Fibroblast of lung (primary cell): ENCODE data around the gene CDK10. TPM values are rescaled to one million over a fixed set of nuclear protein-coding genes. Genes with fewer than 3 reads are reported as not detected.
"Not testable (repeated sequence)": the region's sequence is repeated elsewhere in the genome, so short reads cannot be mapped to it uniquely, and the experiment has no call there.

ENCODE experiments used
- DNase-seq, 2 donors: peaks; one replicate each; pipeline versions ENCODE4 v3.0.0 to v3.0.0-alpha.2; 2010; ENCODE audit warnings: low read depth in 2 of 2
- H2AFZ ChIP-seq: 2 replicates; pipeline ENCODE4 v1.5.1; 2012; ENCODE audit warnings: low read length, control low read depth, inconsistent platforms
- H3K27ac ChIP-seq: 2 replicates; pipeline ENCODE4 v1.5.1; 2011; ENCODE audit warnings: low read length, control low read depth; ENCODE audit not compliant: insufficient read depth
- H3K27me3 ChIP-seq: 2 replicates; pipeline ENCODE4 v1.5.1; 2011; ENCODE audit warnings: mild to moderate bottlenecking, low read length; ENCODE audit not compliant: control insufficient read depth, insufficient read depth
- H3K36me3 ChIP-seq: 2 replicates; pipeline ENCODE4 v1.5.1; 2011; ENCODE audit warnings: low read length; ENCODE audit not compliant: control insufficient read depth, insufficient read depth
- H3K4me1 ChIP-seq: 2 replicates; pipeline ENCODE4 v1.5.1; 2011; ENCODE audit warnings: low read length; ENCODE audit not compliant: control insufficient read depth, insufficient read depth; ENCODE audit errors: extremely low read depth
- H3K4me2 ChIP-seq: 2 replicates; pipeline ENCODE4 v1.5.1; 2011; ENCODE audit warnings: low read length, control low read depth; ENCODE audit not compliant: insufficient read depth; ENCODE audit errors: extremely low read depth
- H3K4me3 ChIP-seq, 4 experiments: fragments of 200-600 bp in 1 of 4; sonication (generic) in 1 of 4; replicated peaks in 1 of 4; 2 replicates each; pipeline ENCODE4 v1.5.1; 2011 to 2016; ENCODE audit warnings: low read length in 4 of 4, low read depth in 3 of 4, mild to moderate bottlenecking in 3 of 4, control low read depth in 2 of 4, inconsistent platforms in 1 of 4, mixed read lengths in 1 of 4; ENCODE audit not compliant: insufficient read depth in 1 of 4; ENCODE audit errors: control extremely low read depth in 1 of 4
- H3K79me2 ChIP-seq: 2 replicates; pipeline ENCODE4 v1.5.1; 2012; ENCODE audit warnings: mild to moderate bottlenecking, low read length, inconsistent platforms; ENCODE audit not compliant: control insufficient read depth, insufficient read depth
- H3K9ac ChIP-seq: 2 replicates; pipeline ENCODE4 v1.5.1; 2011; ENCODE audit warnings: mild to moderate bottlenecking, low read length, control low read depth; ENCODE audit not compliant: insufficient read depth
- H3K9me3 ChIP-seq: 2 replicates; pipeline ENCODE4 v1.5.1; 2012; ENCODE audit warnings: low read depth, low read length; ENCODE audit not compliant: control insufficient read depth, insufficient read depth
- H4K20me1 ChIP-seq: 2 replicates; pipeline ENCODE4 v1.5.1; 2011; ENCODE audit warnings: low read length; ENCODE audit not compliant: control insufficient read depth, insufficient read depth; ENCODE audit errors: extremely low read depth
- EZH2 ChIP-seq: IDR thresholded peaks from 2 replicates; pipeline ENCODE4 v1.5.1; 2012; ENCODE audit warnings: low read length, control low read depth, mild to moderate bottlenecking; ENCODE audit errors: missing control alignments
- polyA plus RNA-seq, 2 donors: library from polyadenylated mRNA; depleted of rRNA in 1 of 2; stranded (reverse) in 1 of 2; unstranded in 1 of 2; fragments of >200 nt; gene quantifications; 2 replicates each; pipeline ENCODE4 v1.2.1, GENCODE V29; 2011 to 2012; ENCODE audit warnings: missing spikeins in 1 of 2
- total RNA-seq: library from RNA; depleted of rRNA; stranded (reverse); fragments of >200 nt; gene quantifications from 2 replicates; pipeline ENCODE4 v1.2.1, GENCODE V29; 2014
- TF ChIP-seq, protein P1 (sequence below), 2 donors: IDR thresholded peaks in 1 of 2; conservative IDR thresholded peaks in 1 of 2; 1 replicate in 1 of 2; 2 replicates in 1 of 2; pipeline ENCODE4 v1.5.1; 2011 to 2012; ENCODE audit warnings: low read length in 2 of 2, control low read depth in 1 of 2, inconsistent platforms in 1 of 2, low read depth in 1 of 2, mild to moderate bottlenecking in 1 of 2

The CDK10 gene
- total and polyA plus RNA-seq, 2 donors (not counting 1 experiment from before 2014, with no cell fraction given): 22.9 to 41.9 TPM

DNA sequence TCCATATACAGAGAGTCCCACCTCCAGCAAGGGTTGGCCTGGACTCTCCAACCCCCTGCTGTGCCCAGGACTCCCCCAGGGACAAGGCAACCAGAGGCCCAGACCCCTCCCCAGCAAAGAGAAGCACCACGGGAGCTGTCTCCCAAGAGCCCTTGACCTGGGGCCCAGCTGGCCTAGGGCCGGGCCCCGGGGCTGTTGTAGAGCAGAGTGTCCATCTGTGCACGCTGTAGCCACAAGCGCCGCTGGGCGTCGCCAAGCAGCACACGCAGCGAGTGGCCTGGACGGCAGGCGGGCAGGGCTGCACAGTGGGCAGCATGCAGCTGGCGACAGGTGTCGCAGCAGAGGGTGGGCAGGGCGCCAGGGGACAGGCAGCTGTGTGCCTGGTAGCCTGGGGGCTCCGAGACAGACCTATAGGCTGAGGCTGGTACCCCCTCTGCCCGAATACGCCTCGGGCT, 10.7 kb downstream of the CDK10 start:
- Histone ChIP-seq H2AFZ (no peak overlapping the region), H3K27ac (no peak overlapping the region), H3K36me3 (peaks cover 31% of the 10 kb centered on the region), H3K4me3 (no peak overlapping the region), H3K27me3 (no peaks in the 10 kb centered on the region), H3K4me2 (no peak overlapping the region), H3K4me1 (peaks cover 12% of the 10 kb centered on the region), H3K79me2 (no peaks in the 10 kb centered on the region), H4K20me1 (no peaks in the 10 kb centered on the region), H3K9ac (no peak overlapping the region), H3K9me3 (no peaks in the 10 kb centered on the region)
- TF ChIP-seq EZH2: no peak
- TF ChIP-seq, protein P1, sequence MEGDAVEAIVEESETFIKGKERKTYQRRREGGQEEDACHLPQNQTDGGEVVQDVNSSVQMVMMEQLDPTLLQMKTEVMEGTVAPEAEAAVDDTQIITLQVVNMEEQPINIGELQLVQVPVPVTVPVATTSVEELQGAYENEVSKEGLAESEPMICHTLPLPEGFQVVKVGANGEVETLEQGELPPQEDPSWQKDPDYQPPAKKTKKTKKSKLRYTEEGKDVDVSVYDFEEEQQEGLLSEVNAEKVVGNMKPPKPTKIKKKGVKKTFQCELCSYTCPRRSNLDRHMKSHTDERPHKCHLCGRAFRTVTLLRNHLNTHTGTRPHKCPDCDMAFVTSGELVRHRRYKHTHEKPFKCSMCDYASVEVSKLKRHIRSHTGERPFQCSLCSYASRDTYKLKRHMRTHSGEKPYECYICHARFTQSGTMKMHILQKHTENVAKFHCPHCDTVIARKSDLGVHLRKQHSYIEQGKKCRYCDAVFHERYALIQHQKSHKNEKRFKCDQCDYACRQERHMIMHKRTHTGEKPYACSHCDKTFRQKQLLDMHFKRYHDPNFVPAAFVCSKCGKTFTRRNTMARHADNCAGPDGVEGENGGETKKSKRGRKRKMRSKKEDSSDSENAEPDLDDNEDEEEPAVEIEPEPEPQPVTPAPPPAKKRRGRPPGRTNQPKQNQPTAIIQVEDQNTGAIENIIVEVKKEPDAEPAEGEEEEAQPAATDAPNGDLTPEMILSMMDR (conservative IDR thresholded peaks at IDR 0.05 in 1 of 2, IDR thresholded peaks at IDR 0.05 in 1 of 2; ENCODE audit: low read depth in 1 of 2, low read length in 2 of 2): no peak
- DNase-seq: no peak

DNA sequence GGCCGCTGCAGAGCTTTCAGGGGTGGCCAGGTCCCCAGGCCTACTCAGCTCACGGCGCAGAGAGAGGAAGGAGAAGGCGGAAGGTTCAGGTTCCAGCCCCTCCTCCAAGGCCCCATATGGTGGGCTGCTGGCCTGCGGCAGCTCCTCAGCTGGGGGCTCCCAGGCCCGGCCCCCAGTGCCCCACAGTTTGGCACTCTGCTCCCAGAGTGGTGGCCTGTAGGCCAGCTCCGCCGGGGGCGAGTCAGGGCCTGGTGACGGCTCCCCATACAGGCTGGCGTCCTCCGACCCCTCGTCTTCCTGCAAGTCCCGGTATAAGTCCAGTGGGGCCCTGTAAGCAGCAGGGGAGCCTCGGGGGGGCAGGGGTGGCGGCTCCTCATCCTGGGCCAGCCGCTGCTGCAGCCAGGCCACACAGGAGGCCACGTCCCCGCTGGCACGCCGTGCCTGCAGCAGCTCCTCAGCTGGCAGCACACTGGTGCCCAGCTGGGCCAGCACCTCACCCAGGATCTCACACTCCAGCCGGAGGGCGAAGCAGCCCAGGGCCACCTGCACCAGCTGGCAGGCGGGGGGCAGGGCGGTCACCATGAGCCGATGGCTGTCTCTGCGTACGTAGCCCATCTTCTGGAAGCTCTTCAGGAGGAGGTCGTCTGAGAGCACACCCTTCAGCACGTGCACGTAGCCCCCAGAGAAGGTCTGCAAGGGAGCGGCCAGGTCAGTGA, 11.3 kb downstream of the CDK10 start:
- no peak overlapping the region for H2AFZ ChIP-seq
- no peak overlapping the region for H3K9ac ChIP-seq
- no peaks in the 10 kb centered on the region for H3K27me3 ChIP-seq
- H3K4me1 ChIP-seq: peaks cover 12% of the 10 kb centered on the region
- no peaks in the 10 kb centered on the region for H4K20me1 ChIP-seq
- H3K36me3 ChIP-seq: peaks cover 28% of the 10 kb centered on the region
- H3K9me3 ChIP-seq: no peaks in the 10 kb centered on the region
- no peak overlapping the region for H3K4me2 ChIP-seq
- no peaks in the 10 kb centered on the region for H3K79me2 ChIP-seq
- no peak overlapping the region for H3K4me3 ChIP-seq
- no peak for TF ChIP-seq EZH2
- TF ChIP-seq, protein P1 (conservative IDR thresholded peaks at IDR 0.05 in 1 of 2, IDR thresholded peaks at IDR 0.05 in 1 of 2; ENCODE audit: low read depth in 1 of 2, low read length in 2 of 2): no peak
- DNase-seq: no peak
- no peak overlapping the region for H3K27ac ChIP-seq

DNA sequence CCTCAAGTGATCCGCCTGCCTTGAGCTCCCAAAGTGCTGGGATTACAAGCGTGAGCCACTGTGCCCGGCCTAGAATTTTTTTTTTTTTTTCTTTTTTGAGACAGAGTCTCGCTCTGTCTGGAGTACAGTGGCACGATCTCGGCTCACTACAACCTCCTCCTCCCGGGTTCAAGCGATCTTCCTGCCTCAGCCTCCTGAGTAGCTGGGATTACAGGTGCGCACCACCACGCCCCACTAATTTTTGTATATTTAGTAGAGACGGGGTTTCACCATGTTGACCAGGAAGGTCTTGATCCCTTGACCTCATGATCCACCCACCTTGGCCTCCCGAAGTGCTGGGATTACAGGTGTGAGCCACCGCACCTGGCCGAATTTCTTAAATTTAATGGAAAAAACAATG, 12.2 kb downstream of the CDK10 start:
- not testable (repeated sequence) for DNase-seq, H2AFZ ChIP-seq, H3K27ac ChIP-seq, H3K9ac ChIP-seq, H3K27me3 ChIP-seq, H3K4me3 ChIP-seq, H3K79me2 ChIP-seq, H3K9me3 ChIP-seq, H4K20me1 ChIP-seq, H3K4me2 ChIP-seq
- Histone ChIP-seq H3K36me3 (peaks cover 21% of the 10 kb centered on the region), H3K4me1 (peaks cover 12% of the 10 kb centered on the region)

DNA sequence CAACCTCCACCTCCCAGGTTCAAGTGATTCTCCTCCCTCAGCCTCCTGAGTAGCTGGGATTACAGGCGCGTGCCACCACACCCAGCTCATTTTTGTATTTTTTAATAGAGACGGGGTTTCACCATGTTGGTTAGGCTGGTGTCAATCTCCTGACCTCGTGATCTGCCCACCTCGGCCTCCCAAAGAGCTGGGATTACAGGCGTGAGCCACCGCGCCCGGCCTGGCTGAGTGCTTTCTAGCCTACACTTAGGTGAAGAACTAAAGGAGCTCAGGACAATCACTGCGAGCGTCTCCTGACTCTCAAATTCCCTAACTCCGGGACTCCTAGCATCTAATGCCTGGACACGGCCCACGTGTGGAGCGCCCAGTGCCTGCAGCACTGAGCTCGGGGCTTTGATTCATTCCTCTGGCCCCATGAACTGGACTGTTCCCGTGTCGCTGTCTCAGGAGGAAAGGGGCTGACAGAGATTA, 13.2 kb downstream of the CDK10 start:
- not testable (repeated sequence) for H3K9me3 ChIP-seq, H3K9ac ChIP-seq, H2AFZ ChIP-seq, H3K27me3 ChIP-seq, H3K79me2 ChIP-seq, DNase-seq, H4K20me1 ChIP-seq
- Histone ChIP-seq H3K27ac (peak overlapping the region; percentile 75), H3K36me3 (peaks cover 14% of the 10 kb centered on the region), H3K4me2 (peak overlapping the region; percentile 86), H3K4me3 (peak overlapping the region in 1 of 4 experiments; percentile 75), H3K4me1 (peaks cover 12% of the 10 kb centered on the region)
